ENCODE data around the gene CSAG3.
"Not testable (repeated sequence)": the region's sequence is repeated elsewhere in the genome, so short reads cannot be mapped to it uniquely, and the experiment has no call there.

The CSAG3 gene
- total RNA-seq, result 0 to 0.16 (median 0) reads per million in 18 experiments

DNA sequence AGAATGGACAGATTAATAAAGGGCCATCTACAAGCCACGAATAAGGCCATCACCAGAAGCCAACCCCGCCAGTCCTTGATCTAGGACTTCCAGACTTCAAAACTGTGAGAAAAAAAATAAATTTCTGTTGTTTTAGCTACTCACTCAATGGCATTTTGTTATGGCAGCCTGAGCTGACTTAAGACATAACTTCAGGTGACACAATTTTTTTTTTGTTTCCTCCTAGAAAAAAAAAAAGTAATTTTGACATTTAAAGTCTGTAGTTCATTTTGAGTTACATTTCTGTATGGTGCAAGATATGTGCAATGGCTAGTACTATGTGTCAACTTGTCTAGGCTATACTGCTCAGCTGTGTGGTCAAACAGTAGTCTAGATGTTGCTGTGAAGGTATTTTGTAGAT is at the start of gene CSAG3:
TSS of gene CSAG3 (plus strand) at position 301 of the 400 bp plus-strand sequence.
- DNase-seq, result not testable (repeated sequence)

GRCh38 chrX:152713195-152713594 is 45.8 kb upstream of the CSAG3 start:
- DNase-seq, result not testable (repeated sequence)

DNA sequence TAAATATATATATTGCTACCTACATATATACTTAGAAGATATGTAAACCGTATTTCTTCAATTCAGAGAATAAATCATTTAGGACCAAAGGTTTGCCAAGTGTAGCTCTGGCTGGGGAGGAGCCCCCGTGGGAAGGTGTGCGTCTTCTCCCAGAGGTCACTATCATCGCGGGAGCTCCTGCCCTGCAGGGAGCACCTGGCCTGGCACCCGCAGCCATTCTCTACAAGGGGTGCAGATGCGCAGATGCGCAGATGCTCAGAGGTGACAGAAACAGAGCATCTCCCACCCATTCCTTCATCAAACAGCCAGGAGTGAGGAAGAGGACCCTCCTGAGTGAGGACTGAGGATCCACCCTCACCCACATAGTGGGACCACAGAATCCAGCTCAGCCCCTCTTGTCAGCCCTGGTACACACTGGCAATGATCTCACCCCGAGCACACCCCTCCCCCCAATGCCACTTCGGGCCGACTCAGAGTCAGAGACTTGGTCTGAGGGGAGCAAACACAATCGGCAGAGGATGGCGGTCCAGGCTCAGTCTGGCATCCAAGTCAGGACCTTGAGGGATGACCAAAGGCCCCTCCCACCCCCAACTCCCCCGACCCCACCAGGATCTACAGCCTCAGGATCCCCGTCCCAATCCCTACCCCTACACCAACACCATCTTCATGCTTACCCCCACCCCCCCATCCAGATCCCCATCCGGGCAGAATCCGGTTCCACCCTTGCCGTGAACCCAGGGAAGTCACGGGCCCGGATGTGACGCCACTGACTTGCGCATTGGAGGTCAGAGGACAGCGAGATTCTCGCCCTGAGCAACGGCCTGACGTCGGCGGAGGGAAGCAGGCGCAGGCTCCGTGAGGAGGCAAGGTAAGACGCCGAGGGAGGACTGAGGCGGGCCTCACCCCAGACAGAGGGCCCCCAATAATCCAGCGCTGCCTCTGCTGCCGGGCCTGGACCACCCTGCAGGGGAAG is 44.9 kb upstream of the CSAG3 start, which contains the start of gene MAGEA2B:
TSS of gene MAGEA2B (plus strand) at position 814 of the 973 bp plus-strand sequence. CDS start 2,479 bp downstream, outside the sequence.
- DNase-seq, result not testable (repeated sequence)

- DNase-seq, result no peak
Observed at GRCh38 chrX:152725409-152725808, 33.6 kb upstream of the CSAG3 start.

DNA sequence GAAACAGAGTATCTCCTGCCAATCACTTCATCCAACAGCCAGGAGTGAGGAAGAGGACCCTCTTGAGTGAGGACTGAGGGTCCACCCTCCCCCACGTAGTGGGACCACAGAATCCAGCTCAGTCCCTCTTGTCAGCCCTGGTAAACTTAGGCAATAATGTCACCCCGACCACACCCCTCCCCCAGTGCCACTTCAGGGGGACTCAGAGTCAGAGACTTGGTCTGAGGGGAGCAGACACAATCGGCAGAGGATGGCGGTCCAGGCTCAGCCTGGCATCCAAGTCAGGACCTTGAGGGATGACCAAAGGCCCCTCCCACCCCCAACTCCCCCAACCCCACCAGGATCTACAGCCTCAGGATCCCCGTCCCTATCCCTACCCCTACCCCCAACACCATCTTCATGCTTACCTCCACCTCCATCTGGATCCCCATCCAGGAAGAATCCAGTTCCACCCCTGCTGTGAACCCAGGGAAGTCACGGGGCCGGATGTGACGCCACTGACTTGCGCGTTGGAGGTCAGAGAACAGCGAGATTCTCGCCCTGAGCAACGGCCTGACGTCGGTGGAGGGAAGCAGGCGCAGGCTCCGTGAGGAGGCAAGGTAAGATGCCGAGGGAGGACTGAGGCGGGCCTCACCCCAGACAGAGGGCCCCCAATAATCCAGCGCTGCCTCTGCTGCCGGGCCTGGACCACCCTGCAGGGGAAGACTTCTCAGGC is 25.6 kb upstream of the CSAG3 start, which contains the start of the genes CSAG1 and MAGEA12:
TSS of gene CSAG1 (minus strand) at position 461 of the 715 bp plus-strand sequence. CDS start 1,261 bp downstream, outside the sequence.
TSS of gene MAGEA12 (plus strand) at position 497 of the 715 bp plus-strand sequence. CDS start 2,405 bp downstream, outside the sequence.
- no peak for DNase-seq

GRCh38 chrX:152734143-152734858 is 24.7 kb upstream of the CSAG3 start:
- DNase-seq, result not testable (repeated sequence)

DNA sequence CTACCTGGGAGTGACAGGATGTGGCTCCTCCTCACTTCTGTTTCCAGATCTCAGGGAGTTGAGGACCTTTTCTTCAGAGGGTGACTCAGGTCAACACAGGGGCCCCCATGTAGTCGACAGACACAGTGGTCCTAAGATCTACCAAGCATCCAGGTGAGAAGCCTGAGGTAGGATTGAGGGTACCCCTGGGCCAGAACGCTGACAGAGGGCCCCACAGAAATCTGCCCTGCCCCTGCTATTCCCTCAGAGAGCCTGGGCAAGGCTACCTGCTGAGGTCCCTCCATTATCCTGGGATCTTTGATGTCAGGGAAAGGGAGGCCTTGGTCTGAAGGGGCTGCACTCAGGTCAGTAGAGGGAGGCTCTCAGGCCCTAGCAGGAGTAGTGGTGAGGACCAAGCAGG is 23.9 kb upstream of the CSAG3 start:
- DNase-seq, result no peak

GRCh38 chrX:152735860-152736511 is 23.0 kb upstream of the CSAG3 start:
- DNase-seq, result no peak

DNA sequence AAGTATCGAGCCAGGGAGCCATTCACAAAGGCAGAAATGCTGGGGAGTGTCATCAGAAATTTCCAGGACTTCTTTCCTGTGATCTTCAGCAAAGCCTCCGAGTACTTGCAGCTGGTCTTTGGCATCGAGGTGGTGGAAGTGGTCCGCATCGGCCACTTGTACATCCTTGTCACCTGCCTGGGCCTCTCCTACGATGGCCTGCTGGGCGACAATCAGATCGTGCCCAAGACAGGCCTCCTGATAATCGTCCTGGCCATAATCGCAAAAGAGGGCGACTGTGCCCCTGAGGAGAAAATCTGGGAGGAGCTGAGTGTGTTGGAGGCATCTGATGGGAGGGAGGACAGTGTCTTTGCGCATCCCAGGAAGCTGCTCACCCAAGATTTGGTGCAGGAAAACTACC is 22.5 kb upstream of the CSAG3 start:
- not testable (repeated sequence) for DNase-seq

- DNase-seq, result no peak
Observed at GRCh38 chrX:152738560-152738959, 20.5 kb upstream of the CSAG3 start.

DNA sequence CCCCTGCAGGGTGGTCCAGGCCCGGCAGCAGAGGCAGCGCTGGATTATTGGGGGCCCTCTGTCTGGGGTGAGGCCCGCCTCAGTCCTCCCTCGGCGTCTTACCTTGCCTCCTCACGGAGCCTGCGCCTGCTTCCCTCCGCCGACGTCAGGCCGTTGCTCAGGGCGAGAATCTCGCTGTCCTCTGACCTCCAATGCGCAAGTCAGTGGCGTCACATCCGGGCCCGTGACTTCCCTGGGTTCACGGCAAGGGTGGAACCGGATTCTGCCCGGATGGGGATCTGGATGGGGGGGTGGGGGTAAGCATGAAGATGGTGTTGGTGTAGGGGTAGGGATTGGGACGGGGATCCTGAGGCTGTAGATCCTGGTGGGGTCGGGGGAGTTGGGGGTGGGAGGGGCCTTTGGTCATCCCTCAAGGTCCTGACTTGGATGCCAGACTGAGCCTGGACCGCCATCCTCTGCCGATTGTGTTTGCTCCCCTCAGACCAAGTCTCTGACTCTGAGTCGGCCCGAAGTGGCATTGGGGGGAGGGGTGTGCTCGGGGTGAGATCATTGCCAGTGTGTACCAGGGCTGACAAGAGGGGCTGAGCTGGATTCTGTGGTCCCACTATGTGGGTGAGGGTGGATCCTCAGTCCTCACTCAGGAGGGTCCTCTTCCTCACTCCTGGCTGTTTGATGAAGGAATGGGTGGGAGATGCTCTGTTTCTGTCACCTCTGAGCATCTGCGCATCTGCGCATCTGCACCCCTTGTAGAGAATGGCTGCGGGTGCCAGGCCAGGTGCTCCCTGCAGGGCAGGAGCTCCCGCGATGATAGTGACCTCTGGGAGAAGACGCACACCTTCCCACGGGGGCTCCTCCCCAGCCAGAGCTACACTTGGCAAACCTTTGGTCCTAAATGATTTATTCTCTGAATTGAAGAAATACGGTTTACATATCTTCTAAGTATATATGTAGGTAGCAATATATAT is 5.0 kb upstream of the CSAG3 start, which contains the start of gene MAGEA2:
TSS of gene MAGEA2 (minus strand) at position 157 of the 965 bp plus-strand sequence. CDS start 2,479 bp downstream, outside the sequence.
- DNase-seq, result not testable (repeated sequence)

DNA sequence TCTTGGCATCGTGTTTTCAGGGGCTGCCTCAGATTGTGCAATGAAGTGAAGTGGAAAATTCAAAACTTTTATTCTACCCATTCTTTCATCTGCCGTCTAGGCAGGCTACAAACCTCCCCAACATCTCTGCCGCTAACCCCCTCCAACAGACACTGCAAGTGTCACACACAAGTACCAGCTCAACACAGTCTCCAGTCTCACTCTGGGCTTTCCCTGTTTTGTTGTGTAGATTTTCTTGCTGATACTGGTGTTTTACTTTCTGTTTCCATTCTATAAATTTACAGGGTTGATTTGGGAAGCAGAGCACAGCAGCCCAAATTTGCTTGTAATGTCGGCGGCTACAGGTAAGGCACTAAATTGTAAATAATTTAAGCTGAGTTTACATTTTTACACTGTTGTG is 4.1 kb upstream of the CSAG3 start:
- DNase-seq, result not testable (repeated sequence)

- not testable (repeated sequence) for DNase-seq
Observed at GRCh38 chrX:152759544-152759943, 526 bp downstream of the CSAG3 start.

- DNase-seq, result not testable (repeated sequence)
Observed at GRCh38 chrX:152761582-152761981, 2.6 kb downstream of the CSAG3 start.

- not testable (repeated sequence) for DNase-seq
Observed at GRCh38 chrX:152766562-152766961, 7.5 kb downstream of the CSAG3 start.

DNA sequence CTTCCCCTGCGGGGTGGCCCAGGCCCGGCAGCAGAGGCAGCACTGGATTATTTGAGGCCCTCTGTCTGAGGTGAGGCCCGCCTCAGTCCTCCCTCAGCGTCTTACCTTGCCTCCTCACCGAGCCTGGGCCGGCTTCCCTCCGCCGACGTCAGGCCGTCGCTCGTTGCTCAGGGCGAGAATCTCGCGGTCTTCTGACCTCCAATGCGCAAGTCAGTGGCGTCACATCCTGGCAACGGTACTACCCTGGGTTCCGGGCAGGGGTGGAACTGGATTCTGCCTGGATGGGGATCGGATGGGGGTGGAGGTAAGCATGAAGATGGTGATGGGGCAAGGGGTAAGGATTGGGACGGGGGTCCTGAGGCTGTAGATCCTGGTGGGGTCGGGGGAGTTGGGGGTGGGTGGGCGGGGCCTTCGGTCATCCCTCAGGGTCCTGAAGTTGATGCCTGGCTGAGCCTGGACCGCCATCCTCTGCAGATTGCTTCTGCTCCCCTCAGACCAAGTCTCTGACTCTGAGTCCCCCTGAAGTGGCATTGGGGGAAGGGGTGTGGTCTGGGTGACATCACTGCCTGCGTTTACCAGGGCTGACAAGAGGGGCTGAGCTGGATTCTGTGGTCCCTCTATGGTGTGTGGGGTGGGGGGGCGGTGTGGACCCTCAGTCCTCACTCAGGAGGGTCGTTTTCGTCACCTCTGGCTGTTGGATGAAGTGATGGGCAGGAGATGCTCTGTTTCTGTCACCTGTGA is 10.7 kb downstream of the CSAG3 start, which contains the start of gene MAGEA6:
TSS of gene MAGEA6 (minus strand) at position 141 of the 741 bp plus-strand sequence. CDS start 2,039 bp downstream, outside the sequence.
- not testable (repeated sequence) for DNase-seq

- DNase-seq, result not testable (repeated sequence)
Observed at GRCh38 chrX:152787062-152787461, 28.0 kb downstream of the CSAG3 start.

- DNase-seq, result no peak
Observed at GRCh38 chrX:152798945-152799344, 39.9 kb downstream of the CSAG3 start.

- DNase-seq, result no peak
Observed at GRCh38 chrX:152806035-152806434, 47.0 kb downstream of the CSAG3 start.

Data from inflammatory macrophage (primary cell).